OCI-LY7 (cell line): ENCODE measurements around the gene CRTC2. TPM values are rescaled to one million over a fixed set of nuclear protein-coding genes. Genes with fewer than 3 reads are reported as not detected.

Experiments used
- BruUV-seq: library from RNA; stranded (reverse); fragments of 400-500 nt; replicated peaks from 2 replicates; lab custom pipeline; 2021; lab: Mats Ljungman, UMichigan
- CTCF ChIA-PET: fragments of 300-600 bp; sonication (Branson Sonifier 250); formaldehyde crosslinking; loops from one replicate; lab custom pipeline; 2022; ENCODE audit warnings: antibody characterized with exemption; ENCODE audit not compliant: unreplicated experiment; lab: Charles Lee
- POLR2A ChIA-PET: fragments of 300-600 bp; sonication (Branson Sonifier 250); formaldehyde crosslinking; loops from one replicate; lab custom pipeline; 2022; ENCODE audit warnings: antibody characterized with exemption; lab: Charles Lee
- DNase-seq: peaks from one replicate; pipeline ENCODE4 v3.0.0-alpha.2; 2015; ENCODE audit warnings: low spot score
- H2AFZ ChIP-seq: fragments of 200-600 bp; sonication (generic), shearing (Covaris generic); 2 replicates; pipeline ENCODE4 v1.6.1; 2014; ENCODE audit warnings: mild to moderate bottlenecking, antibody characterized with exemption, low read length, moderate library complexity
- H3K27ac ChIP-seq: fragments of 200-600 bp; sonication (generic); 2 replicates; pipeline ENCODE4 v1.5.1; 2014; ENCODE audit warnings: mixed run types, low read depth, mild to moderate bottlenecking, moderate library complexity, low read length, inconsistent platforms; ENCODE audit not compliant: poor library complexity, severe bottlenecking
- H3K36me3 ChIP-seq: fragments of 200-600 bp; sonication (generic); 2 replicates; pipeline ENCODE4 v1.6.1; 2014; ENCODE audit warnings: mild to moderate bottlenecking, antibody characterized with exemption, low read length, moderate library complexity, mixed read lengths; ENCODE audit not compliant: insufficient read depth
- H3K4me1 ChIP-seq: fragments of 200-600 bp; sonication (generic); 2 replicates; pipeline ENCODE4 v1.5.1; 2014; ENCODE audit warnings: mild to moderate bottlenecking, low read length; ENCODE audit not compliant: insufficient read depth, poor library complexity, severe bottlenecking
- H3K4me2 ChIP-seq: fragments of 200-600 bp; sonication (generic); 2 replicates; pipeline ENCODE4 v1.6.1; 2014; ENCODE audit warnings: mild to moderate bottlenecking, low read length
- H3K4me3 ChIP-seq: fragments of 200-600 bp; sonication (generic); 2 replicates; pipeline ENCODE4 v1.5.1; 2014; ENCODE audit warnings: mild to moderate bottlenecking, low read depth, low read length; ENCODE audit not compliant: poor library complexity, severe bottlenecking
- H3K79me2 ChIP-seq: fragments of 200-600 bp; sonication (generic); 2 replicates; pipeline ENCODE4 v1.6.1; 2016; ENCODE audit warnings: low read depth, mild to moderate bottlenecking, low read length, moderate library complexity, mixed read lengths; ENCODE audit not compliant: insufficient read depth
- H3K9me2 ChIP-seq: fragments of 200-600 bp; sonication (generic); 2 replicates; pipeline ENCODE4 v1.6.1; 2016; ENCODE audit warnings: mild to moderate bottlenecking, low read length, mixed read lengths; ENCODE audit not compliant: insufficient read depth
- H3K9me3 ChIP-seq: fragments of 200-600 bp; sonication (generic); 2 replicates; pipeline ENCODE4 v1.6.1; 2014; ENCODE audit warnings: mild to moderate bottlenecking, mixed run types, low read length, mixed read lengths
- H4K20me1 ChIP-seq: fragments of 200-600 bp; sonication (generic); 2 replicates; pipeline ENCODE4 v1.6.1; 2014; ENCODE audit warnings: mild to moderate bottlenecking, antibody characterized with exemption, low read length, moderate library complexity, mixed read lengths; ENCODE audit not compliant: insufficient read depth
- CTCF ChIP-seq: fragments of 200-600 bp; sonication (generic); conservative IDR thresholded peaks from 2 replicates; pipeline ENCODE4 v1.5.1; 2014; ENCODE audit warnings: mild to moderate bottlenecking, antibody characterized with exemption, low read length, moderate library complexity, mixed read lengths
- EZH2phosphoT487 ChIP-seq: fragments of 200-600 bp; sonication (generic); IDR thresholded peaks from 2 replicates; pipeline ENCODE4 v1.6.1; 2018; ENCODE audit warnings: low read depth, borderline replicate concordance, mild to moderate bottlenecking, mixed run types, antibody characterized with exemption, low read length, moderate library complexity, mixed read lengths
- intact Hi-C: fragments of 100-400 bp; cut with micrococcal nuclease; formaldehyde crosslinking; loops from one replicate; pipeline ENCODE4 v1.10.0; 2022; ENCODE audit not compliant: unreplicated experiment
- total RNA-seq, 2 experiments: library from RNA; depleted of rRNA in 1 of 2; stranded (reverse); fragments of >200 nt in 1 of 2; shearing (Covaris generic) in 1 of 2; gene quantifications; 2 replicates each; pipeline ENCODE4 v1.2.3, GENCODE V29; 2014 to 2022

The CRTC2 gene
- total RNA-seq, 2 experiments from 2014 or later: 15.6 to 65.6 TPM

GRCh38 chr1:153946622-153947241 lies 11.7 kb downstream of the CRTC2 start, which contains the start of gene DENND4B:
DENND4B (minus strand) TSS chr1:153946718; CDS start chr1:153944374, 2,344 bp downstream.
- peaks cover 35% of the 10 kb centered on the region for H3K4me1 ChIP-seq
- H2AFZ ChIP-seq: peak within 1 kb of the TSS; percentile 27; the same call in 1 of the 2 replicates
- peak within 1 kb of the TSS; percentile 86 for H3K4me3 ChIP-seq
- intact Hi-C loops: loop anchor here (1.0 to 2.0 kb wide), 4 partner anchors 12 to 149 kb away; partner anchors contain the start of genes CRTC2 and RAB13
- DNase-seq: peak; percentile 90
- no peaks in the 10 kb centered on the region for H4K20me1 ChIP-seq
- H3K79me2 ChIP-seq: peaks cover 20% of the 10 kb centered on the region
- H3K36me3 ChIP-seq: peaks cover 74% of the 10 kb centered on the region
- ChIA-PET POLR2A (interaction anchor here (0.8 to 4.2 kb wide), 6 partner anchors 10 to 43 kb away, joined by 3 to 32 read pairs (median 8); partner anchors contain the start of genes CREB3L4 and GATAD2B), CTCF (interaction anchor here (1.3 kb wide), 1 partner anchor 20 kb away, joined by 6 read pairs; the partner anchor contains the start of gene CREB3L4)
- BruUV-seq: TSS peak; percentile 76
- H3K9me3 ChIP-seq: no peaks in the 10 kb centered on the region
- TF ChIP-seq EZH2phosphoT487: no peak
- TF ChIP-seq CTCF: peak; percentile 87
- no peaks in the 10 kb centered on the region for H3K9me2 ChIP-seq
- H3K27ac ChIP-seq: peak within 1 kb of the TSS; percentile 92
- peak within 1 kb of the TSS; percentile 96 for H3K4me2 ChIP-seq

DNA sequence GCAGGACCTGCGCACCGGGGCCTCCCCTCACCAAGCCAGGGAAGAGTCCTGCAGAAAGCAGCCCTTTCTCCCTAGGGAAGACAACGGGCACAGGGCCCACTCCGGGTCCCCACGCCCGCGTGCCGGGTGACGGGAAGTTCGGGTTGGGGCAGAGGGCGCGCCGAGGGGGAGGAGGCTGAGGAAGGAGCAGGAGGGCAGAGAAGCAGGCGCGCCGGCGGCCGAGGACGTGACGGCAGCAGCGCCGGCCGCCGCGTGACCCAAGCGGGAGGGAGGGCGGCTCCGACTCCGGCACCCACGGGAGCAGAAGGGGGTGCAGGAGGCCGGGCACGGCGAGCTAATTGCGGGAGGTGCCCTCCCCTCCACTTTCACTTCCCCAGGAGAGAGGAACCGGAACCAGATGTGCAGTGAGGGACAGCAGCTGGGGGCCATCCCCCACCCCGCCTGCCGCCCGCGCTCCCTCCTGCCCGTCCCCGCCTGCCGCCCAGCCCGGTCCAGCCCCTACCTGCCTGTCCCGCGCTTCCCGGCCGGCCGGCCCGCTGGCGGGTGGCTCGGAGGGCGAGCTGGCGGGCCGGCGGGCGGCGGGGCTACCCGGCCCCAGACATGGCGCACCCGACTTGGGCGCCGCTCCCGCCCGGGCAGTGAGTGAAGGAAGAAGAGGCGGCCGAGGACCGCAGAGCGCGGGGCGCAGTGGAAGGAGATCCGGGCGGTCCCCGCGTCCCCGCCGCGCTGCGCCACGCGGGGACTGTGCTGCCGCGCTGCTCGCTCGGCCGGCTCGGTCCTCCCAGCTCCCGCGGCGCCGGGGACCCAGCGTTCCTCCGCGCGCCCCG lies 12.4 kb downstream of the CRTC2 start:
- H3K4me3 ChIP-seq: peak overlapping the region; percentile 86
- TF ChIP-seq CTCF: no peak
- no peak for TF ChIP-seq EZH2phosphoT487
- POLR2A ChIA-PET: interaction anchor here (0.5 to 4.2 kb wide), 7 partner anchors 10 to 139 kb away, joined by 3 to 32 read pairs (median 9); partner anchors contain the start of genes CREB3L4, GATAD2B and SLC39A1
- DNase-seq: peak; percentile 96
- H3K9me3 ChIP-seq: no peaks in the 10 kb centered on the region
- H3K27ac ChIP-seq: peak overlapping the region; percentile 92
- H4K20me1 ChIP-seq: no peaks in the 10 kb centered on the region
- no TSS peak for BruUV-seq
- CTCF ChIA-PET: interaction anchor here (1.3 kb wide), 1 partner anchor 21 kb away, joined by 6 read pairs; the partner anchor contains the start of gene CREB3L4
- peaks cover 20% of the 10 kb centered on the region for H3K79me2 ChIP-seq
- intact Hi-C loops: loop anchor here (1.0 to 2.0 kb wide), 5 partner anchors 12 to 149 kb away; partner anchors contain the start of genes CRTC2 and RAB13
- H3K4me1 ChIP-seq: peaks cover 35% of the 10 kb centered on the region
- H3K36me3 ChIP-seq: peaks cover 74% of the 10 kb centered on the region
- H3K9me2 ChIP-seq: no peaks in the 10 kb centered on the region
- peak overlapping the region; percentile 27; the same call in 1 of the 2 replicates for H2AFZ ChIP-seq
- peak overlapping the region; percentile 96 for H3K4me2 ChIP-seq
